ENCODE measurements around the gene ISCA2.

Gene ISCA2

GRCh38 chr14:74511966-74512830, 18.6 kb downstream of the ISCA2 start:
- no peak for DNase-seq (ENCODE audit: extremely low read depth, insufficient read length)
- Histone ChIP-seq H3K36me3 (ENCODE audit: control insufficient read depth, insufficient read depth, low read length) (no peaks in the 10 kb centered on the region), H3K27me3 (replicated peaks; ENCODE audit: control insufficient read depth, insufficient read depth, low read length) (no peaks in the 10 kb centered on the region; the same call in 1 of the 2 replicates), H3K4me3 (replicated peaks; ENCODE audit: low read depth, low read length) (no peak overlapping the region)
- TF ChIP-seq CTCF (IDR thresholded peaks at IDR 0.05; ENCODE audit: insufficient read depth, low read length, poor library complexity, severe bottlenecking), result no peak

GRCh38 chr14:74514471-74514941, 20.9 kb downstream of the ISCA2 start:
- no peaks in the 10 kb centered on the region; the same call in 1 of the 2 replicates for H3K27me3 ChIP-seq (replicated peaks; ENCODE audit: control insufficient read depth, insufficient read depth, low read length)
- no peaks in the 10 kb centered on the region for H3K36me3 ChIP-seq (ENCODE audit: control insufficient read depth, insufficient read depth, low read length)
- DNase-seq (ENCODE audit: extremely low read depth, insufficient read length), result no peak
- no peak for TF ChIP-seq CTCF (IDR thresholded peaks at IDR 0.05; ENCODE audit: insufficient read depth, low read length, poor library complexity, severe bottlenecking)
- no peak overlapping the region for H3K4me3 ChIP-seq (replicated peaks; ENCODE audit: low read depth, low read length)

- Histone ChIP-seq H3K27me3 (replicated peaks; ENCODE audit: control insufficient read depth, insufficient read depth, low read length) (no peaks in the 10 kb centered on the region; the same call in 1 of the 2 replicates), H3K36me3 (ENCODE audit: control insufficient read depth, insufficient read depth, low read length) (no peaks in the 10 kb centered on the region), H3K4me3 (replicated peaks; ENCODE audit: low read depth, low read length) (no peak overlapping the region)
- DNase-seq (ENCODE audit: extremely low read depth, insufficient read length), result no peak
- no peak for TF ChIP-seq CTCF (IDR thresholded peaks at IDR 0.05; ENCODE audit: insufficient read depth, low read length, poor library complexity, severe bottlenecking)
Measured at GRCh38 chr14:74515891-74516412, 22.4 kb downstream of the ISCA2 start.

GRCh38 chr14:74516451-74517160, 23.0 kb downstream of the ISCA2 start:
- TF ChIP-seq CTCF (IDR thresholded peaks at IDR 0.05; ENCODE audit: insufficient read depth, low read length, poor library complexity, severe bottlenecking), result no peak
- H3K27me3 ChIP-seq (replicated peaks; ENCODE audit: control insufficient read depth, insufficient read depth, low read length), result no peaks in the 10 kb centered on the region; the same call in 1 of the 2 replicates

GRCh38 chr14:74517731-74518130, 24.2 kb downstream of the ISCA2 start:
- Histone ChIP-seq H3K36me3 (ENCODE audit: control insufficient read depth, insufficient read depth, low read length) (no peaks in the 10 kb centered on the region), H3K4me3 (replicated peaks; ENCODE audit: low read depth, low read length) (no peak overlapping the region), H3K27me3 (replicated peaks; ENCODE audit: control insufficient read depth, insufficient read depth, low read length) (no peaks in the 10 kb centered on the region; the same call in 1 of the 2 replicates)
- TF ChIP-seq CTCF (IDR thresholded peaks at IDR 0.05; ENCODE audit: insufficient read depth, low read length, poor library complexity, severe bottlenecking), result no peak
- no peak for DNase-seq (ENCODE audit: extremely low read depth, insufficient read length)

More at GRCh38 chr14:74516451-74517160, 23.0 kb downstream of the ISCA2 start:
- no peak overlapping the region for H3K4me3 ChIP-seq (replicated peaks; ENCODE audit: low read depth, low read length)
- H3K36me3 ChIP-seq (ENCODE audit: control insufficient read depth, insufficient read depth, low read length), result no peaks in the 10 kb centered on the region
- no peak for DNase-seq (ENCODE audit: extremely low read depth, insufficient read length)
